AG20443 (cell line): ENCODE measurements around the gene NOD2.

ENCODE experiments used
- DNase-seq: peaks from one replicate; pipeline ENCODE4 v3.0.0; 2012; ENCODE audit warnings: low spot score, mixed read lengths

NOD2 gene

GRCh38 chr16:50717494-50717893 lies 24.1 kb downstream of the NOD2 start:
- DNase-seq = no peak

- DNase-seq = no peak
Observed at GRCh38 chr16:50718061-50718760, 24.8 kb downstream of the NOD2 start.

- no peak for DNase-seq
Observed at GRCh38 chr16:50718761-50719400, 25.5 kb downstream of the NOD2 start.

GRCh38 chr16:50719401-50720337 lies 26.3 kb downstream of the NOD2 start:
- no peak for DNase-seq

- no peak for DNase-seq
Observed at GRCh38 chr16:50721549-50722404, 28.4 kb downstream of the NOD2 start.

GRCh38 chr16:50722405-50722737 lies 29.0 kb downstream of the NOD2 start:
- no peak for DNase-seq

GRCh38 chr16:50722960-50723359 lies 29.6 kb downstream of the NOD2 start:
- no peak for DNase-seq

GRCh38 chr16:50724306-50724705 lies 30.9 kb downstream of the NOD2 start:
- no peak for DNase-seq

- no peak for DNase-seq
Observed at GRCh38 chr16:50731130-50731988, 38.0 kb downstream of the NOD2 start.

GRCh38 chr16:50731989-50732832 lies 38.8 kb downstream of the NOD2 start:
- no peak for DNase-seq

GRCh38 chr16:50733468-50733867 lies 40.1 kb downstream of the NOD2 start:
- no peak for DNase-seq

GRCh38 chr16:50735629-50736122 lies 42.3 kb downstream of the NOD2 start:
- no peak for DNase-seq

GRCh38 chr16:50736448-50736847 lies 43.0 kb downstream of the NOD2 start:
- no peak for DNase-seq

- peak; percentile 48 for DNase-seq
Observed at GRCh38 chr16:50737420-50737959, 44.1 kb downstream of the NOD2 start.

GRCh38 chr16:50739031-50739430 lies 45.6 kb downstream of the NOD2 start:
- DNase-seq = no peak

GRCh38 chr16:50740736-50741135 lies 47.3 kb downstream of the NOD2 start:
- DNase-seq = no peak

GRCh38 chr16:50741225-50741780 lies 47.9 kb downstream of the NOD2 start:
- peak; percentile 38 for DNase-seq

GRCh38 chr16:50741781-50742575 lies 48.6 kb downstream of the NOD2 start, which contains the start of gene CYLD:
TSS of gene CYLD (plus strand) at chr16:50742086. CDS start at chr16:50749699, 7,613 bp downstream.
- peak; percentile 99 for DNase-seq
